WERI-Rb-1 (cell line): ENCODE results near the gene PLCL1.
A peak's percentile ranks its signal among the peaks of the same experiment; 100 is the strongest.

Experiments
- DNase-seq: peaks from one replicate; pipeline ENCODE4 v3.0.0-alpha.2; 2020
- H3K27ac ChIP-seq: fragments of 250-450 bp; sonication (Bioruptor Pico); 2 replicates; pipeline ENCODE4 v1.5.1; 2020; ENCODE audit warnings: mild to moderate bottlenecking, moderate library complexity
- H3K27me3 ChIP-seq: fragments of 250-450 bp; sonication (Bioruptor Pico); 2 replicates; pipeline ENCODE4 v1.5.1; 2021; ENCODE audit warnings: mild to moderate bottlenecking, low read depth, moderate library complexity; ENCODE audit not compliant: insufficient read depth, severe bottlenecking
- H3K36me3 ChIP-seq: fragments of 250-450 bp; sonication (Bioruptor Pico); 2 replicates; pipeline ENCODE4 v1.5.1; 2020; ENCODE audit warnings: mild to moderate bottlenecking, moderate library complexity
- H3K4me3 ChIP-seq: 2 replicates; pipeline ENCODE4 v1.5.1; 2011; ENCODE audit warnings: low read depth, mild to moderate bottlenecking, control low read depth, low read length
- H3K9me3 ChIP-seq: fragments of 250-450 bp; sonication (Bioruptor Pico); 2 replicates; pipeline ENCODE4 v1.5.1; 2021; ENCODE audit warnings: mild to moderate bottlenecking, moderate library complexity; ENCODE audit not compliant: severe bottlenecking
- CTCF ChIP-seq: IDR thresholded peaks from 2 replicates; pipeline ENCODE4 v1.5.1; 2011; ENCODE audit warnings: low read depth, mild to moderate bottlenecking, control low read depth, inconsistent platforms, low read length

PLCL1 gene

DNA sequence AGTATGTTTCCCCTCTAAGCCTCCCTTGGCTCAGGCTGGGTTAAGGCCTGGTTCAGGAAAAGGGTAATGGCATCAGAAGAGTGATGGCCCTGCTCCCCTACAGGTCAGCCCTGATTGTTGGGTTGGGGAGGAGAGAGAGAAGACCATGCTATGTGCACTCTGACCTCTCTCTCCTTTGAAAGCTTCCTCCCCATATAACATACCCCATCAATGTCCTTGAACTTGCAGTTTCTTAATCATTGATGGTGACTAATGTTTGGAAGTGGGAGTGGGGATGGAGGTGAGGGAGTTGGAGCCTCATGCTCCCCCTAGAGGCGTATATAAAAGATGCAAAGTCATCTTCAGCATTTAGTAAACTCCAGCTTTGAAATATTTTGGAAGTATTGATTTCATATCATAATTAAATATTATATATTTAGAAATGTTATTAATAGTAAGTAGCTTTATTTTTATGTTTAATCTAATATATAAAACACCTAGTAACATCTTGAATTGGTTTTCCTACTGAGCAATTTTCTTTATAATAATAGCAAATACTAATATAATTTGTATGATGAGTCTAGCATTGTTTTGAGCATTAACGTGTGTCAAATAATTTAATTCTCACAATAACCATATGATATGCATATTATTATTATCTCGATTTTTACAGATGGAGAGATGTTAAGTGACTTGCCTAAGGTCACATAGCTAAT is 8.8 kb downstream of the PLCL1 start:
- Histone ChIP-seq H3K9me3 (no peaks in the 10 kb centered on the region), H3K27me3 (no peaks in the 10 kb centered on the region), H3K27ac (no peak overlapping the region), H3K36me3 (no peaks in the 10 kb centered on the region), H3K4me3 (no peak overlapping the region)
- no peak for DNase-seq
- peak; percentile 48 for TF ChIP-seq CTCF

- H3K36me3 ChIP-seq, result no peaks in the 10 kb centered on the region
- no peak for DNase-seq
- TF ChIP-seq CTCF, result no peak
- H3K9me3 ChIP-seq, result no peaks in the 10 kb centered on the region
- no peak overlapping the region for H3K27ac ChIP-seq
- H3K27me3 ChIP-seq, result no peaks in the 10 kb centered on the region
- H3K4me3 ChIP-seq, result no peak overlapping the region
These were observed 10.1 kb downstream of the PLCL1 start for GRCh38 chr2:197814526-197814925.

- TF ChIP-seq CTCF, result no peak
- Histone ChIP-seq H3K36me3 (no peaks in the 10 kb centered on the region), H3K4me3 (no peak overlapping the region), H3K9me3 (no peaks in the 10 kb centered on the region), H3K27ac (no peak overlapping the region), H3K27me3 (no peaks in the 10 kb centered on the region)
- no peak for DNase-seq
These were observed 17.3 kb downstream of the PLCL1 start for GRCh38 chr2:197821550-197822289.

DNA sequence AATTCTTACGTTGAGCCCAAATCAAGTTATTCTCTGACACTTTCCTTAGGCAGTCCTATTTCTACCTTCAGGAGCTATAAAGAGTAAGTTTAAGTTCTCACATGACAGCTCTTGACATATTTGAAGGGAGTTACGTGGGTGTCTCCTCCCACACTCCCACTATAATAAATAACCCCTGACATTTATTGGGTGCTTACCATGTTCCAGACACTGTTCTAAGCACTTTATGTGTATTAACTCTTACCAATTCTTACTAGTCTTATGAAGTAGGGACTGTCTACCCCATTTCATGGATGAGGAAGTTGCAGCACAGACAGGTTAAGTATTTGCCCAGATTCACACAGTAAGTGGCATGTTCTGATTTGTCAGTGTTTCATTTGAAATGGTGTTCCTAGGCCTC is 17.9 kb downstream of the PLCL1 start:
- H3K27me3 ChIP-seq, result no peaks in the 10 kb centered on the region
- no peaks in the 10 kb centered on the region for H3K9me3 ChIP-seq
- no peaks in the 10 kb centered on the region for H3K36me3 ChIP-seq
- TF ChIP-seq CTCF, result no peak
- H3K27ac ChIP-seq, result no peak overlapping the region
- DNase-seq, result no peak
- no peak overlapping the region for H3K4me3 ChIP-seq

DNA sequence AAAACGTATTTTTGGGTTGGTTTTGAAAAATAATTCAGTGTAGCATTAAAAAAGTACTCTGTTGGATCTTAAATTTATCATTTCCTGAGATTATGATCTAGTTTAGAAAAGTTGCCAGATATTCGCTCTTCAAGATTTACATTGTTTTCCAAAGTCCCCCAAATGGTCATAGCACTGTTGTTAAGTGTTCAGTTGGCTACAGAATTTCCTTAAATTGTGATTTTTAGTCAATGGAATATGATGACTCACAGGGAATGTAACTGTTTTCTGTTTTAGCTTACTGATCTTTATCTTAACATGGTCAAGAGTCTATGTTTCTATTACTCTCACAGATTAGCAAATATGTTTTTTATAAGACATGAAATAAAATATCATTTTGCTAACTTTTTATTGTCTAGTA is 23.2 kb downstream of the PLCL1 start:
- no peaks in the 10 kb centered on the region for H3K9me3 ChIP-seq
- TF ChIP-seq CTCF, result no peak
- no peak overlapping the region for H3K4me3 ChIP-seq
- H3K36me3 ChIP-seq, result no peaks in the 10 kb centered on the region
- DNase-seq, result no peak
- H3K27me3 ChIP-seq, result no peaks in the 10 kb centered on the region
- no peak overlapping the region for H3K27ac ChIP-seq
